Epithelial cell of proximal tubule (primary cell): Measurements from ENCODE around the gene ADARB2. TPM values are rescaled to one million over a fixed set of nuclear protein-coding genes. Genes with fewer than 3 reads are reported as not detected.
"Not testable (repeated sequence)": the region's sequence is repeated elsewhere in the genome, so short reads cannot be mapped to it uniquely, and the experiment has no call there.

Experiments
- DNase-seq: peaks from one replicate; pipeline ENCODE4 v3.0.0-alpha.2; 2011; ENCODE audit warnings: low read depth
- H3K4me3 ChIP-seq: 2 replicates; pipeline ENCODE4 v1.5.1; 2011; ENCODE audit warnings: low read depth, mild to moderate bottlenecking, low read length
- CTCF ChIP-seq: conservative IDR thresholded peaks from 2 replicates; pipeline ENCODE4 v1.5.1; 2012; ENCODE audit warnings: low read depth, mild to moderate bottlenecking, low read length
- total RNA-seq: library from RNA; depleted of rRNA; stranded (reverse); fragments of >200 nt; gene quantifications from 2 replicates; pipeline ENCODE4 v1.2.3, GENCODE V29; 2015

The ADARB2 gene
- total RNA-seq, 1 donor from 2014 or later = 0.63 TPM

- DNase-seq = no peak
- TF ChIP-seq CTCF = no peak
- no peak overlapping the region for H3K4me3 ChIP-seq
Measured at GRCh38 chr10:1416456-1417037, 320.8 kb downstream of the ADARB2 start.

GRCh38 chr10:1414893-1415292 is 322.4 kb downstream of the ADARB2 start:
- TF ChIP-seq CTCF = no peak
- H3K4me3 ChIP-seq = no peak overlapping the region
- DNase-seq = no peak

GRCh38 chr10:1414346-1414745 is 323.0 kb downstream of the ADARB2 start:
- H3K4me3 ChIP-seq, DNase-seq: not testable (repeated sequence)

- TF ChIP-seq CTCF = no peak
- no peak for DNase-seq
- no peak overlapping the region for H3K4me3 ChIP-seq
Measured at GRCh38 chr10:1413823-1414222, 323.5 kb downstream of the ADARB2 start.

GRCh38 chr10:1413256-1413655 is 324.1 kb downstream of the ADARB2 start:
- TF ChIP-seq CTCF = no peak
- no peak for DNase-seq
- H3K4me3 ChIP-seq = no peak overlapping the region

- no peak for DNase-seq
- no peak for TF ChIP-seq CTCF
- H3K4me3 ChIP-seq = no peak overlapping the region
Measured at GRCh38 chr10:1412531-1413189, 324.7 kb downstream of the ADARB2 start.

GRCh38 chr10:1411956-1412355 is 325.4 kb downstream of the ADARB2 start:
- H3K4me3 ChIP-seq = no peak overlapping the region
- no peak for TF ChIP-seq CTCF
- DNase-seq = no peak
